Measurements from ENCODE around the gene PHGDH.
"Not testable (repeated sequence)": the region's sequence is repeated elsewhere in the genome, so short reads cannot be mapped to it uniquely, and the experiment has no call there.

The PHGDH gene

GRCh38 chr1:119700326-119700725 is 11.4 kb upstream of the PHGDH start:
- DNase-seq (ENCODE audit: low read depth): no peak

GRCh38 chr1:119701659-119702058 is 10.1 kb upstream of the PHGDH start:
- no peak for DNase-seq (ENCODE audit: low read depth)

- DNase-seq (ENCODE audit: low read depth): no peak
These were observed 9.3 kb upstream of the PHGDH start for GRCh38 chr1:119702384-119702783.

GRCh38 chr1:119703666-119704450 is 7.9 kb upstream of the PHGDH start:
- no peak for DNase-seq (ENCODE audit: low read depth)

- DNase-seq (ENCODE audit: low read depth): not testable (repeated sequence)
These were observed 5.1 kb upstream of the PHGDH start for GRCh38 chr1:119706599-119706998.

GRCh38 chr1:119711356-119711803 is 354 bp upstream of the PHGDH start:
- DNase-seq (ENCODE audit: low read depth): not testable (repeated sequence)

GRCh38 chr1:119712342-119713038 is 756 bp downstream of the PHGDH start:
- DNase-seq (ENCODE audit: low read depth): no peak

GRCh38 chr1:119713039-119713748 is 1.5 kb downstream of the PHGDH start:
- DNase-seq (ENCODE audit: low read depth): no peak

GRCh38 chr1:119713749-119714456 is 2.2 kb downstream of the PHGDH start:
- no peak for DNase-seq (ENCODE audit: low read depth)

- DNase-seq (ENCODE audit: low read depth): no peak
These were observed 2.8 kb downstream of the PHGDH start for GRCh38 chr1:119714583-119714982.

- DNase-seq (ENCODE audit: low read depth): no peak
These were observed 3.8 kb downstream of the PHGDH start for GRCh38 chr1:119715542-119715941.

GRCh38 chr1:119718409-119718808 is 6.7 kb downstream of the PHGDH start:
- no peak for DNase-seq (ENCODE audit: low read depth)

- no peak for DNase-seq (ENCODE audit: low read depth)
These were observed 7.2 kb downstream of the PHGDH start for GRCh38 chr1:119718972-119719371.

GRCh38 chr1:119720866-119721440 is 9.2 kb downstream of the PHGDH start:
- no peak for DNase-seq (ENCODE audit: low read depth)

GRCh38 chr1:119721896-119722295 is 10.2 kb downstream of the PHGDH start:
- DNase-seq (ENCODE audit: low read depth): no peak

GRCh38 chr1:119724611-119725218 is 13.0 kb downstream of the PHGDH start:
- DNase-seq (ENCODE audit: low read depth): no peak

- DNase-seq (ENCODE audit: low read depth): no peak
These were observed 13.9 kb downstream of the PHGDH start for GRCh38 chr1:119725626-119726025.

- no peak for DNase-seq (ENCODE audit: low read depth)
These were observed 16.3 kb downstream of the PHGDH start for GRCh38 chr1:119727991-119728390.

GRCh38 chr1:119729044-119729443 is 17.3 kb downstream of the PHGDH start:
- DNase-seq (ENCODE audit: low read depth): no peak

- DNase-seq (ENCODE audit: low read depth): no peak
These were observed 19.3 kb downstream of the PHGDH start for GRCh38 chr1:119731060-119731459.

GRCh38 chr1:119731741-119732430 is 20.2 kb downstream of the PHGDH start:
- DNase-seq (ENCODE audit: low read depth): no peak

All from activated T-helper 9 cell treated with anti-CD3 and anti-CD28 coated beads, Interleukin-2, amount 50 U/mL, for 16 hours (primary cell).